ENCODE measurements around the gene ZBTB42. TPM values are rescaled to one million over a fixed set of nuclear protein-coding genes. Genes with fewer than 3 reads are reported as not detected.
A peak's percentile ranks its signal among the peaks of the same experiment; 100 is the strongest.
"Not testable (repeated sequence)": the region's sequence is repeated elsewhere in the genome, so short reads cannot be mapped to it uniquely, and the experiment has no call there.

ZBTB42 gene
- total RNA-seq, 1 experiment from 2014 or later = 6.4 TPM

DNA sequence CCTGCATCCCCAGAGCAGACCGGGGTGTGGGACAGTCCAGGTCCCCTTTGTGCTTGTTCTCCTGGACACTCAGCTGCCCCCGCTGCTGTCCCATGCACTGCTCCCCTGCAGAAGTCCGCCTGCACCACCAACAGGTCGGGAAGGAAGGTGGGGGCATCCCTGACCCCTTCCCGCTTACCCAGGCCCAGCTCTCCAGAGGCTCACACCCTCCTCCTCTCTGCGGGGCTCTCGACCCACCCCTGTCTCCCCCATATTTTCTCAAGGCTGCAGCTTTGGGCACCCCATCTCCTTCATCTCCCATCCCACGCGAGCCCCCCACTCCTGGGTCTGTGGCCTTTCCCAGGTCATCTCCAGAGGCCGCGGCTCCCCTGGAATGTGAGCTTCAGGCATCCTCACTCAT, 9.4 kb downstream of the ZBTB42 start:
- CTCF ChIA-PET = no interaction called here
- no peak for ATAC-seq
- Mint-ChIP-seq H3K36me3 (no peaks in the 10 kb centered on the region), H3K4me1 (peaks cover 4% of the 10 kb centered on the region; the same call in 1 of the 2 replicates), H3K4me3 (no peak overlapping the region), H3K27ac (no peak overlapping the region), H3K27me3 (ENCODE audit: low read depth) (peaks cover 4% of the 10 kb centered on the region; the same call in 1 of the 2 replicates), H3K9me3 (peaks cover 11% of the 10 kb centered on the region)
- TF ChIP-seq GRHL2 (CRISPR knock-in tag; IDR thresholded peaks at IDR 0.05; ENCODE audit: insufficient replicate concordance, severe bottlenecking) = no peak
- TF ChIP-seq E2F5 (CRISPR knock-in tag; IDR thresholded peaks at IDR 0.05) = no peak
- no peak for TF ChIP-seq ZBTB43 (CRISPR knock-in tag; IDR thresholded peaks at IDR 0.05)
- no peak for TF ChIP-seq NR3C1 (CRISPR knock-in tag; conservative IDR thresholded peaks at IDR 0.05; ENCODE audit: low read depth)
- no peak for TF ChIP-seq MXD4 (CRISPR knock-in tag; IDR thresholded peaks at IDR 0.05; ENCODE audit: borderline replicate concordance)
- TF ChIP-seq SMAD4 (CRISPR knock-in tag; IDR thresholded peaks at IDR 0.05) = no peak
- no peak for TF ChIP-seq TEAD4 (CRISPR knock-in tag; IDR thresholded peaks at IDR 0.05)
- TF ChIP-seq ZNF425 (CRISPR knock-in tag; conservative IDR thresholded peaks at IDR 0.05) = no peak
- no peak for TF ChIP-seq MYBL2 (CRISPR knock-in tag; IDR thresholded peaks at IDR 0.05)
- DNase-seq (ENCODE audit: low spot score) = peak; percentile 8
- POLR2A ChIA-PET = no interaction called here

DNA sequence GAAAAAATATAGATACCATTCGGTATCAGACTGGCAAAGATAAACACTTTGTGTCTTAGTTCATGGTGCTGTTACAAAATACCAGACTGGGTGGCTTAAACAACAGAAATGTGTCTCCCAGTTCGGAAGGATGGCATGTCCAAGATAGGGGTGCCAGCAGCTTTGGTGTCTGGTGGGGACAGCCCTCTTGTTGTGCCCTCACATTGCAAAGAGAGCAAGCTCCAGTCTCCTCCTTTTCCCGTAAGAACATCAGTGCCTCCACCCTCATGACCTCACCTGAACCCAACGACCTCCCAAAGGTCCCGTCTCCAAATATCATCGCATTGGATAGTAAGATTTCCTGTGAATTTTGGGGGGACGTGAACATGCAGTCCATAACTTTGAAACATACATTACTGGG, 12.4 kb downstream of the ZBTB42 start:
- no peak for ATAC-seq
- CTCF ChIA-PET = no interaction called here
- POLR2A ChIA-PET = interaction anchor here (0.7 kb wide), 1 partner anchor 63 kb away, joined by 3 read pairs; no protein-coding TSS in a partner anchor
- no peaks in the 10 kb centered on the region; the same call in 1 of the 2 replicates for H3K36me3 Mint-ChIP-seq
- H3K9me3 Mint-ChIP-seq = no peaks in the 10 kb centered on the region
- peaks cover 10% of the 10 kb centered on the region for H3K4me1 Mint-ChIP-seq
- H3K27me3 Mint-ChIP-seq (ENCODE audit: low read depth) = peaks cover 2% of the 10 kb centered on the region; the same call in 1 of the 2 replicates
- no peak overlapping the region for H3K27ac Mint-ChIP-seq
- H3K4me3 Mint-ChIP-seq = no peak overlapping the region
- no peak for TF ChIP-seq ZNF396 (CRISPR knock-in tag; IDR thresholded peaks at IDR 0.05; ENCODE audit: borderline replicate concordance)
- TF ChIP-seq ZMAT4 (CRISPR knock-in tag; IDR thresholded peaks at IDR 0.05) = no peak
- TF ChIP-seq, protein P1, sequence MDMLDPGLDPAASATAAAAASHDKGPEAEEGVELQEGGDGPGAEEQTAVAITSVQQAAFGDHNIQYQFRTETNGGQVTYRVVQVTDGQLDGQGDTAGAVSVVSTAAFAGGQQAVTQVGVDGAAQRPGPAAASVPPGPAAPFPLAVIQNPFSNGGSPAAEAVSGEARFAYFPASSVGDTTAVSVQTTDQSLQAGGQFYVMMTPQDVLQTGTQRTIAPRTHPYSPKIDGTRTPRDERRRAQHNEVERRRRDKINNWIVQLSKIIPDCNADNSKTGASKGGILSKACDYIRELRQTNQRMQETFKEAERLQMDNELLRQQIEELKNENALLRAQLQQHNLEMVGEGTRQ (CRISPR knock-in tag; IDR thresholded peaks at IDR 0.05) = no peak
- no peak for TF ChIP-seq TCF7 (CRISPR knock-in tag; IDR thresholded peaks at IDR 0.05; ENCODE audit: low read depth)
- no peak for TF ChIP-seq CREM (CRISPR knock-in tag; IDR thresholded peaks at IDR 0.05)
- TF ChIP-seq ZNF232 (CRISPR knock-in tag; IDR thresholded peaks at IDR 0.05) = no peak
- TF ChIP-seq ZNF512 (CRISPR knock-in tag; IDR thresholded peaks at IDR 0.05; ENCODE audit: borderline replicate concordance) = no peak
- no peak for TF ChIP-seq CREB1 (CRISPR knock-in tag; IDR thresholded peaks at IDR 0.05)
- no peak for TF ChIP-seq EMX1 (CRISPR knock-in tag; IDR thresholded peaks at IDR 0.05)
- DNase-seq (ENCODE audit: low spot score) = no peak

- H3K27ac Mint-ChIP-seq; H3K27me3 Mint-ChIP-seq (ENCODE audit: low read depth): not testable (repeated sequence)
- CTCF ChIA-PET = interaction anchor here (1.0 kb wide), 1 partner anchor 11 kb away, joined by 4 read pairs; no protein-coding TSS in a partner anchor
Observed at GRCh38 chr14:104814701-104815100, 13.8 kb downstream of the ZBTB42 start.

More at GRCh38 chr14:104814701-104815100, 13.8 kb downstream of the ZBTB42 start:
- peak overlapping the region; percentile 91 for H3K4me3 Mint-ChIP-seq
- H3K9me3 Mint-ChIP-seq; POLR2A ChIA-PET; H3K36me3 Mint-ChIP-seq; DNase-seq (ENCODE audit: low spot score); H3K4me1 Mint-ChIP-seq; ATAC-seq: not testable (repeated sequence)

Data from WTC11 (cell line).